Measurements from ENCODE around the gene DOCK2. TPM values are rescaled to one million over a fixed set of nuclear protein-coding genes. Genes with fewer than 3 reads are reported as not detected.

The DOCK2 gene
- total and polyA plus RNA-seq, 2 donors (not counting 3 experiments of a cell fraction or from before 2014, with no cell fraction given), result 0.62 to 4.8 TPM

GRCh38 chr5:169636477-169637084 lies 494 bp upstream of the DOCK2 start:
- Histone ChIP-seq H3K36me3 (ENCODE audit: control insufficient read depth in 2 of 2, extremely low read depth in 1 of 2, insufficient read depth in 2 of 2, low read length in 2 of 2) (no peaks in the 10 kb centered on the region), H3K27ac (ENCODE audit: insufficient read depth, low read depth, low read length) (no peak overlapping the region), H3K9me3 (replicated peaks; ENCODE audit: control insufficient read depth, insufficient read depth, low read length) (no peaks in the 10 kb centered on the region), H3K4me2 (ENCODE audit: insufficient read depth, low read length) (peak overlapping the region; percentile 20), H3K79me2 (ENCODE audit: control insufficient read depth, insufficient read depth, low read length) (no peaks in the 10 kb centered on the region), H3K4me1 (ENCODE audit: control insufficient read depth, extremely low read depth, insufficient read depth, low read length) (peaks cover 3% of the 10 kb centered on the region), H3K9ac (replicated peaks; ENCODE audit: extremely low read depth, insufficient read depth, low read length) (no peak overlapping the region), H3K4me3 (replicated peaks in 1 of 3; ENCODE audit: insufficient read depth in 1 of 3, low read depth in 1 of 3, low read length in 3 of 3) (no peak overlapping the region), H2AFZ (ENCODE audit: low read depth, low read length) (peak overlapping the region; percentile 95), H4K20me1 (replicated peaks; ENCODE audit: control insufficient read depth, extremely low read depth, insufficient read depth, low read length) (no peaks in the 10 kb centered on the region), H3K27me3 (ENCODE audit: control insufficient read depth in 2 of 2, insufficient read depth in 2 of 2, low read length in 2 of 2) (no peaks in the 10 kb centered on the region), H3K9me1 (replicated peaks; ENCODE audit: control insufficient read depth, extremely low read depth, insufficient read depth, low read length) (no peaks in the 10 kb centered on the region)
- ChIA-PET POLR2A (no interaction called here), CTCF (interaction anchor here (1.4 kb wide), 1 partner anchor 344 kb away, joined by 3 read pairs; the partner anchor contains the start of gene INSYN2B)
- no TSS peak for BruUV-seq (replicated peaks)
- FAIRE-seq (no peak), DNase-seq (ENCODE audit: low read depth, low spot score) (no peak)
- TF ChIP-seq GATA2 (IDR thresholded peaks at IDR 0.05; ENCODE audit: insufficient read depth, insufficient read length, low read depth, low read length) (no peak), POLR2AphosphoS5 (IDR thresholded peaks at IDR 0.05; ENCODE audit: insufficient read depth, low read depth, low read length) (no peak), JUN (IDR thresholded peaks at IDR 0.05; ENCODE audit: borderline replicate concordance, insufficient read depth, insufficient read length, low read depth) (no peak), MAX (IDR thresholded peaks at IDR 0.05; ENCODE audit: insufficient read depth, insufficient read length) (no peak), CTCF (IDR thresholded peaks at IDR 0.05; ENCODE audit: extremely low read depth in 1 of 2, insufficient read depth in 1 of 2, low read depth in 1 of 2, low read length in 2 of 2) (no peak)
- dilution Hi-C loops (cut with MboI; ENCODE audit: extremely low pct_ligation_motif_present, low sequenced_read_pairs) (no loop called here), intact Hi-C loops (cut with micrococcal nuclease) (loop anchor here (2.0 kb wide), 1 partner anchor 38 kb away; no protein-coding TSS in a partner anchor)
